SK-N-SH (cell line): Measurements from ENCODE around the gene KDM5C. TPM values are rescaled to one million over a fixed set of nuclear protein-coding genes. Genes with fewer than 3 reads are reported as not detected.

ENCODE experiments used
- CTCF ChIA-PET: fragments of 300-600, 350-600 bp; formaldehyde crosslinking; extraction: SDS; loops from one replicate; lab custom pipeline; 2021; lab: Yijun Ruan, JAX
- POLR2A ChIA-PET: fragments of 350-600 bp; sonication (Branson Sonifier 250); formaldehyde crosslinking; extraction: SDS; loops from one replicate; lab custom pipeline; 2020; ENCODE audit warnings: antibody characterized with exemption, inconsistent platforms; lab: Yijun Ruan, JAX
- DNase-seq: peaks from one replicate; pipeline ENCODE4 v3.0.0; 2012
- H2AFZ ChIP-seq: fragments of 200-600 bp; sonication (generic); 2 replicates; pipeline ENCODE4 v1.8.1; 2016; ENCODE audit warnings: antibody characterized with exemption, mild to moderate bottlenecking, low read depth
- H3F3A ChIP-seq: fragments of 200-600 bp; sonication (generic); replicated peaks from 2 replicates; pipeline ENCODE3; 2016; ENCODE audit warnings: antibody characterized with exemption, mild to moderate bottlenecking; ENCODE audit not compliant: insufficient read depth
- H3K27ac ChIP-seq, 2 experiments: fragments of 200-500 bp in 1 of 2; fragments of 200-600 bp in 1 of 2; sonication (Bioruptor generic) in 1 of 2; sonication (generic), shearing (Covaris generic) in 1 of 2; 2 replicates each; pipeline versions ENCODE4 v1.5.1 to v1.6.1; 2014 to 2016; ENCODE audit warnings: low read depth in 2 of 2, inconsistent platforms in 1 of 2, low read length in 1 of 2, mild to moderate bottlenecking in 1 of 2, mixed read lengths in 1 of 2
- H3K27me3 ChIP-seq: fragments of 200-600 bp; sonication (generic), shearing (Covaris generic); 2 replicates; pipeline ENCODE4 v1.6.1; 2016; ENCODE audit warnings: mixed run types; ENCODE audit not compliant: insufficient read depth
- H3K36me3 ChIP-seq, 2 experiments: fragments of 200-500 bp in 1 of 2; fragments of 200-600 bp in 1 of 2; sonication (Bioruptor generic) in 1 of 2; sonication (generic) in 1 of 2; replicated peaks in 1 of 2; 2 replicates each; pipeline versions ENCODE3 to v1.5.1; 2014 to 2016; ENCODE audit warnings: low read length in 1 of 2, mild to moderate bottlenecking in 1 of 2; ENCODE audit not compliant: insufficient read depth in 2 of 2, control insufficient read depth in 1 of 2
- H3K4me1 ChIP-seq, 2 experiments: fragments of 200-500 bp in 1 of 2; fragments of 200-600 bp in 1 of 2; sonication (Bioruptor generic) in 1 of 2; sonication (generic), shearing (Covaris generic) in 1 of 2; 2 replicates each; pipeline versions ENCODE4 v1.5.1 to v1.6.1; 2014 to 2016; ENCODE audit warnings: low read depth in 1 of 2, low read length in 1 of 2, mixed run types in 1 of 2; ENCODE audit not compliant: insufficient read depth in 2 of 2, control insufficient read depth in 1 of 2
- H3K4me2 ChIP-seq: fragments of 200-600 bp; sonication (generic), shearing (Covaris generic); 2 replicates; pipeline ENCODE4 v1.6.1; 2017; ENCODE audit warnings: mixed run types
- H3K4me3 ChIP-seq, 2 experiments: fragments of 200-500 bp in 1 of 2; fragments of 200-600 bp in 1 of 2; sonication (Bioruptor generic) in 1 of 2; sonication (generic), shearing (Covaris generic) in 1 of 2; 2 replicates each; pipeline versions ENCODE4 v1.5.1 to v1.8.1; 2014 to 2016; ENCODE audit warnings: low read depth in 2 of 2, inconsistent platforms in 1 of 2, low read length in 1 of 2, mild to moderate bottlenecking in 1 of 2, mixed read lengths in 1 of 2, moderate library complexity in 1 of 2
- H3K79me2 ChIP-seq: fragments of 200-600 bp; sonication (generic); 2 replicates; pipeline ENCODE4 v1.8.1; 2017; ENCODE audit warnings: mild to moderate bottlenecking; ENCODE audit not compliant: insufficient read depth
- H3K9ac ChIP-seq: fragments of 200-600 bp; sonication (generic); 2 replicates; pipeline ENCODE4 v1.6.1; 2017; ENCODE audit warnings: mixed run types
- H3K9me2 ChIP-seq: fragments of 200-600 bp; sonication (generic); 2 replicates; pipeline ENCODE4 v1.6.1; 2017; ENCODE audit warnings: mixed run types
- H3K9me3 ChIP-seq: fragments of 200-600 bp; sonication (generic); 2 replicates; pipeline ENCODE4 v1.6.1; 2017; ENCODE audit warnings: mixed run types, mild to moderate bottlenecking, moderate library complexity
- H4K20me1 ChIP-seq: fragments of 200-600 bp; sonication (generic); 2 replicates; pipeline ENCODE4 v1.6.1; 2017; ENCODE audit warnings: mild to moderate bottlenecking, mixed run types; ENCODE audit not compliant: insufficient read depth
- CHD2 ChIP-seq: fragments of 150-350 bp; IDR thresholded peaks from 2 replicates; pipeline ENCODE4 v1.6.1; 2018; ENCODE audit warnings: low read length; ENCODE audit not compliant: partially characterized antibody
- ELF1 ChIP-seq: IDR thresholded peaks from 2 replicates; pipeline ENCODE4 v1.4.0; 2012
- EP300 ChIP-seq, 2 experiments: IDR thresholded peaks; 2 replicates each; pipeline versions ENCODE4 v1.4.0 to v1.6.1; 2012; ENCODE audit warnings: borderline replicate concordance in 1 of 2, low read depth in 1 of 2, low read length in 1 of 2
- FOXM1 ChIP-seq: IDR thresholded peaks from 2 replicates; pipeline ENCODE4 v1.4.0; 2012; ENCODE audit warnings: low read depth, mild to moderate bottlenecking
- JUND ChIP-seq: IDR thresholded peaks from 2 replicates; pipeline ENCODE4 v1.4.0; 2012
- MXI1 ChIP-seq: IDR thresholded peaks from 2 replicates; pipeline ENCODE4 v1.6.1; 2012; ENCODE audit warnings: mild to moderate bottlenecking, low read depth, low read length, improper control_type of control experiment
- NRF1 ChIP-seq: IDR thresholded peaks from 2 replicates; pipeline ENCODE4 v1.6.1; 2012; ENCODE audit warnings: low read depth, mild to moderate bottlenecking, low read length
- POLR2AphosphoS5 ChIP-seq: IDR thresholded peaks from 2 replicates; pipeline ENCODE4 v1.6.1; 2012; ENCODE audit warnings: low read depth, low read length
- RAD21 ChIP-seq: IDR thresholded peaks from 2 replicates; pipeline ENCODE4 v1.6.1; 2012; ENCODE audit warnings: mild to moderate bottlenecking, low read length
- RFX5 ChIP-seq: IDR thresholded peaks from 2 replicates; pipeline ENCODE4 v1.6.1; 2012; ENCODE audit warnings: mild to moderate bottlenecking, improper control_type of control experiment, low read length
- SIN3A ChIP-seq: IDR thresholded peaks from 2 replicates; pipeline ENCODE4 v1.6.1; 2012; ENCODE audit warnings: low read depth, mild to moderate bottlenecking, low read length, moderate library complexity, borderline replicate concordance
- SMC3 ChIP-seq: IDR thresholded peaks from 2 replicates; pipeline ENCODE4 v1.6.1; 2012; ENCODE audit warnings: low read depth, low read length, improper control_type of control experiment
- TCF12 ChIP-seq: IDR thresholded peaks from 2 replicates; pipeline ENCODE4 v1.4.0; 2012
- YY1 ChIP-seq: IDR thresholded peaks from 2 replicates; pipeline ENCODE4 v1.4.0; 2012; ENCODE audit warnings: low read depth, mild to moderate bottlenecking
- whole genome bisulfite sequencing: methylation state at CpG from one replicate; pipeline ENCODE4 v1.1.6; 2017; ENCODE audit warnings: low lambda C conversion rate; 5-methylcytosine and 5-hydroxymethylcytosine counted together
- polyA plus RNA-seq, 3 experiments: library from polyadenylated mRNA; depleted of rRNA; stranded (reverse); fragments of >200 nt; gene quantifications; 2 replicates each; pipeline ENCODE4 v1.2.3, GENCODE V29; 2012
- TF ChIP-seq, protein P1 (sequence below): fragments of 200-600 bp; sonication (generic); IDR thresholded peaks from 2 replicates; pipeline ENCODE4 v1.6.1; 2017; ENCODE audit warnings: antibody characterized with exemption, mild to moderate bottlenecking, moderate library complexity
- TF ChIP-seq, protein P2 (sequence below): fragments of 150-350 bp; IDR thresholded peaks from 2 replicates; pipeline ENCODE4 v1.6.1; 2017; ENCODE audit warnings: antibody characterized with exemption, low read length, low read depth, borderline replicate concordance
- TF ChIP-seq, protein P3 (sequence below): IDR thresholded peaks from 2 replicates; pipeline ENCODE4 v1.4.0; 2012; ENCODE audit warnings: low read depth, borderline replicate concordance

KDM5C gene
- polyA plus RNA-seq, 1 of the 3 experiments (the other 2 are of a cell fraction), result 76.6 TPM

DNA sequence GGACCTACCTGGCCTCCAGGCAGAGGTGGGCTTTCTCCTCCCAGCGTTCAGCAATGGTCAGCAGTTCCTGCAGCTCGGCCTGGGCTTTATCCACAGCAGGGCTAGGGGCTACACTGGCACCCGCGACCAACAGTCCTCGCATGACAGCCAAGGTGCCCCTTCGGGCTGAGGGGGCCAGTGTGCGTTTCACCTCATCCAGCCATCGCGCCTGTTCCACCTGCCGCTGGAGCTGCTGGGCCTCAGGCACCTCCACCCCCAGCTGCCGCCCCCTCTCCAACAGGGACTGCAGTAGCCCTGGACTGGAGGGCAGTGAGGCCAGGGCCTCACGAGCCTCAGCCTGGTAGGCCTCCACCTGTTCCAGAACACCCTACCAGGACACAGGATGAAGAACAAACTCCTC is 28.3 kb downstream of the KDM5C start:
- Histone ChIP-seq H3K79me2 (no peaks in the 10 kb centered on the region), H2AFZ (no peak overlapping the region), H3K4me1 (no peaks in the 10 kb centered on the region), H4K20me1 (no peaks in the 10 kb centered on the region), H3K9me2 (no peaks in the 10 kb centered on the region), H3K27ac (no peak overlapping the region), H3K9ac (no peak overlapping the region), H3F3A (peaks cover under 1% of the 10 kb centered on the region), H3K36me3 (peaks cover 55 to 93% of the 10 kb centered on the region in 2 experiments), H3K9me3 (no peaks in the 10 kb centered on the region), H3K27me3 (no peaks in the 10 kb centered on the region), H3K4me2 (no peak overlapping the region), H3K4me3 (no peak overlapping the region)
- CTCF ChIA-PET, result no interaction called here
- no peak for DNase-seq
- no peak for TF ChIP-seq EP300 (IDR thresholded peaks at IDR 0.05; ENCODE audit: borderline replicate concordance in 1 of 2, low read depth in 1 of 2, low read length in 1 of 2)
- TF ChIP-seq FOXM1, result no peak
- TF ChIP-seq YY1, result no peak
- TF ChIP-seq SIN3A, result no peak
- TF ChIP-seq CHD2, result no peak
- no peak for TF ChIP-seq RFX5
- TF ChIP-seq, protein P1, sequence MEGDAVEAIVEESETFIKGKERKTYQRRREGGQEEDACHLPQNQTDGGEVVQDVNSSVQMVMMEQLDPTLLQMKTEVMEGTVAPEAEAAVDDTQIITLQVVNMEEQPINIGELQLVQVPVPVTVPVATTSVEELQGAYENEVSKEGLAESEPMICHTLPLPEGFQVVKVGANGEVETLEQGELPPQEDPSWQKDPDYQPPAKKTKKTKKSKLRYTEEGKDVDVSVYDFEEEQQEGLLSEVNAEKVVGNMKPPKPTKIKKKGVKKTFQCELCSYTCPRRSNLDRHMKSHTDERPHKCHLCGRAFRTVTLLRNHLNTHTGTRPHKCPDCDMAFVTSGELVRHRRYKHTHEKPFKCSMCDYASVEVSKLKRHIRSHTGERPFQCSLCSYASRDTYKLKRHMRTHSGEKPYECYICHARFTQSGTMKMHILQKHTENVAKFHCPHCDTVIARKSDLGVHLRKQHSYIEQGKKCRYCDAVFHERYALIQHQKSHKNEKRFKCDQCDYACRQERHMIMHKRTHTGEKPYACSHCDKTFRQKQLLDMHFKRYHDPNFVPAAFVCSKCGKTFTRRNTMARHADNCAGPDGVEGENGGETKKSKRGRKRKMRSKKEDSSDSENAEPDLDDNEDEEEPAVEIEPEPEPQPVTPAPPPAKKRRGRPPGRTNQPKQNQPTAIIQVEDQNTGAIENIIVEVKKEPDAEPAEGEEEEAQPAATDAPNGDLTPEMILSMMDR, result no peak
- WGBS, result 100% methylated on average over 2 of the region's 12 CpGs
- POLR2A ChIA-PET, result no interaction called here

DNA sequence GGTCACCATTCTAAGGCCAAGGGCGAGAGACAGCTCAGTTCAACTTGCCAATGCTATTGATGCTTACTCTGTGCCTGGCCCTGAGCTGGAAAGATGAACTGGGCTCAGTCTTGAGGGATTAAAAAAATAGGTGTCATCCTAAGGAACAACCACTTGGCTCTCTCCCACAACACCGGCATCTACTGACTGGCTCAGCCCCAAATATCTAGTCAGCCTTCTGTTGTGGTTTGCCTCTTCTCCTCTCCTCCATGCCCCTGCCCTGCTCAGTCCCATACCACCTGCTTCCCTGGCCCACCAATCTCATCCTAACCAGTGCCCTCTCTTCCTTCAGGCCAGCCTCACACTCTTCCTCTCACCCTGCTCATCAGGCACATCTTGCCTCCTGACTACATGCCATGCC is 29.6 kb downstream of the KDM5C start:
- Histone ChIP-seq H3K27me3 (no peaks in the 10 kb centered on the region), H3F3A (peaks cover 7% of the 10 kb centered on the region), H2AFZ (no peak overlapping the region), H3K4me2 (no peak overlapping the region), H3K4me1 (no peaks in the 10 kb centered on the region), H3K4me3 (no peak overlapping the region), H4K20me1 (no peaks in the 10 kb centered on the region), H3K27ac (no peak overlapping the region), H3K9me2 (no peaks in the 10 kb centered on the region), H3K36me3 (peaks cover 50 to 89% of the 10 kb centered on the region in 2 experiments), H3K9me3 (no peaks in the 10 kb centered on the region)
- POLR2A ChIA-PET, result no interaction called here
- WGBS, result 100% methylated on average over 1 of the region's 2 CpGs
- TF ChIP-seq, protein P2, sequence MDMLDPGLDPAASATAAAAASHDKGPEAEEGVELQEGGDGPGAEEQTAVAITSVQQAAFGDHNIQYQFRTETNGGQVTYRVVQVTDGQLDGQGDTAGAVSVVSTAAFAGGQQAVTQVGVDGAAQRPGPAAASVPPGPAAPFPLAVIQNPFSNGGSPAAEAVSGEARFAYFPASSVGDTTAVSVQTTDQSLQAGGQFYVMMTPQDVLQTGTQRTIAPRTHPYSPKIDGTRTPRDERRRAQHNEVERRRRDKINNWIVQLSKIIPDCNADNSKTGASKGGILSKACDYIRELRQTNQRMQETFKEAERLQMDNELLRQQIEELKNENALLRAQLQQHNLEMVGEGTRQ, result no peak
- TF ChIP-seq ELF1, result no peak
- TF ChIP-seq, all 33 proteins: peak for 0
- DNase-seq, result no peak
- H3K9ac ChIP-seq, result no peak overlapping the region
- CTCF ChIA-PET, result interaction anchor here (1.2 kb wide), 1 partner anchor 286 kb away, joined by 4 read pairs; no protein-coding TSS in a partner anchor
- no peaks in the 10 kb centered on the region for H3K79me2 ChIP-seq

DNA sequence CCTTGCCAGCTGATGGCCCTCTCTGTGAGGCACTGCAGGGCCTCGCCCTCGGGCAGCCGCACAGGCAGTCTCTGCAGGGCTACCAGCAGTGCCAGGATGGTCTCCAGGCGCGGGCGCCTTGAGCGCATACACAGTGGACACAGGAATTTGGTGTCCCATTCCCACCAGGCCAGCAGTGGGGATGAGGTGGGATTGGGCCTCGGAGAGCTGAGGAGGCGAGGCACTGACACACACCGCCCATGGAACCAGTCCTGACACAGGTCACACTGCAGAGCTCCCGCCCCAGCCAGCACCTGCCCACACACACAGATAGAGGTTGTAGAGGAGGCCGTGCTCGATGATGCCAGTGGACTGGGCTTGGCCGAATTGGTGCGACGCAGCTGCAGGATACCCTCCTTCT is 30.7 kb downstream of the KDM5C start:
- Histone ChIP-seq H3K4me2 (no peak overlapping the region), H4K20me1 (no peaks in the 10 kb centered on the region), H3K9me3 (no peaks in the 10 kb centered on the region), H2AFZ (no peak overlapping the region), H3K9ac (no peak overlapping the region), H3K36me3 (peaks cover 39 to 83% of the 10 kb centered on the region in 2 experiments), H3K9me2 (no peaks in the 10 kb centered on the region), H3K4me3 (no peak overlapping the region), H3K79me2 (no peaks in the 10 kb centered on the region), H3K4me1 (no peaks in the 10 kb centered on the region), H3F3A (peaks cover 7% of the 10 kb centered on the region), H3K27me3 (no peaks in the 10 kb centered on the region), H3K27ac (no peak overlapping the region)
- CTCF ChIA-PET, result interaction anchor here (0.8 kb wide), 1 partner anchor 15 kb away, joined by 3 read pairs; no protein-coding TSS in a partner anchor
- POLR2A ChIA-PET, result no interaction called here
- WGBS, result 97% methylated on average over 10 of the region's 16 CpGs
- DNase-seq, result no peak
- TF ChIP-seq MXI1 (no peak), POLR2AphosphoS5 (no peak), JUND (no peak), YY1 (no peak), RAD21 (no peak), SMC3 (no peak), TCF12 (no peak), NRF1 (no peak)
- TF ChIP-seq, protein P3, sequence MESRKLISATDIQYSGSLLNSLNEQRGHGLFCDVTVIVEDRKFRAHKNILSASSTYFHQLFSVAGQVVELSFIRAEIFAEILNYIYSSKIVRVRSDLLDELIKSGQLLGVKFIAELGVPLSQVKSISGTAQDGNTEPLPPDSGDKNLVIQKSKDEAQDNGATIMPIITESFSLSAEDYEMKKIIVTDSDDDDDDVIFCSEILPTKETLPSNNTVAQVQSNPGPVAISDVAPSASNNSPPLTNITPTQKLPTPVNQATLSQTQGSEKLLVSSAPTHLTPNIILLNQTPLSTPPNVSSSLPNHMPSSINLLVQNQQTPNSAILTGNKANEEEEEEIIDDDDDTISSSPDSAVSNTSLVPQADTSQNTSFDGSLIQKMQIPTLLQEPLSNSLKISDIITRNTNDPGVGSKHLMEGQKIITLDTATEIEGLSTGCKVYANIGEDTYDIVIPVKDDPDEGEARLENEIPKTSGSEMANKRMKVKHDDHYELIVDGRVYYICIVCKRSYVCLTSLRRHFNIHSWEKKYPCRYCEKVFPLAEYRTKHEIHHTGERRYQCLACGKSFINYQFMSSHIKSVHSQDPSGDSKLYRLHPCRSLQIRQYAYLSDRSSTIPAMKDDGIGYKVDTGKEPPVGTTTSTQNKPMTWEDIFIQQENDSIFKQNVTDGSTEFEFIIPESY, result no peak
- TF ChIP-seq, protein P1, result no peak
